Measurements from ENCODE around the gene STK4.
"Not testable (repeated sequence)": the region's sequence is repeated elsewhere in the genome, so short reads cannot be mapped to it uniquely, and the experiment has no call there.

STK4 gene

GRCh38 chr20:44990425-44990824 lies 24.1 kb downstream of the STK4 start:
- DNase-seq: no peak

GRCh38 chr20:44990957-44991356 lies 24.6 kb downstream of the STK4 start:
- no peak for DNase-seq

- DNase-seq: no peak
Observed at GRCh38 chr20:44993343-44993742, 27.0 kb downstream of the STK4 start.

GRCh38 chr20:44997171-44997570 lies 30.9 kb downstream of the STK4 start:
- no peak for DNase-seq

GRCh38 chr20:44997668-44998067 lies 31.4 kb downstream of the STK4 start:
- no peak for DNase-seq

- no peak for DNase-seq
Observed at GRCh38 chr20:45008521-45009049, 42.3 kb downstream of the STK4 start.

GRCh38 chr20:45010399-45010828 lies 44.1 kb downstream of the STK4 start:
- DNase-seq: no peak

- peak; percentile 23 for DNase-seq
Observed at GRCh38 chr20:45011108-45011526, 44.8 kb downstream of the STK4 start.

- no peak for DNase-seq
Observed at GRCh38 chr20:45012682-45013302, 46.5 kb downstream of the STK4 start.

GRCh38 chr20:45014131-45014530 lies 47.8 kb downstream of the STK4 start:
- DNase-seq: not testable (repeated sequence)

GRCh38 chr20:45014671-45015415 lies 48.5 kb downstream of the STK4 start:
- DNase-seq: no peak

- no peak for DNase-seq
Observed at GRCh38 chr20:45016089-45016671, 49.9 kb downstream of the STK4 start.

- no peak for DNase-seq
Observed at GRCh38 chr20:45017281-45017680, 51.0 kb downstream of the STK4 start.

- DNase-seq: no peak
Observed at GRCh38 chr20:45017857-45018256, 51.5 kb downstream of the STK4 start.

GRCh38 chr20:45019027-45019761 lies 52.9 kb downstream of the STK4 start:
- DNase-seq: no peak

GRCh38 chr20:45019762-45020123 lies 53.4 kb downstream of the STK4 start:
- no peak for DNase-seq

GRCh38 chr20:45020236-45020886 lies 54.0 kb downstream of the STK4 start:
- DNase-seq: no peak

GRCh38 chr20:45021631-45022030 lies 55.3 kb downstream of the STK4 start:
- no peak for DNase-seq

- DNase-seq: not testable (repeated sequence)
Observed at GRCh38 chr20:45023140-45023539, 56.8 kb downstream of the STK4 start.

- no peak for DNase-seq
Observed at GRCh38 chr20:45028424-45029136, 62.3 kb downstream of the STK4 start.

- no peak for DNase-seq
Observed at GRCh38 chr20:45029884-45030283, 63.6 kb downstream of the STK4 start.

- no peak for DNase-seq
Observed at GRCh38 chr20:45032276-45032675, 66.0 kb downstream of the STK4 start.
